Right lobe of liver (tissue), 4 donors: ENCODE data around the gene RELL1.

Experiments used
- POLR2A ChIP-seq: fragments of 450-650 bp; IDR thresholded peaks from one replicate; pipeline ENCODE4 v1.6.1; 2017; ENCODE audit warnings: antibody characterized with exemption, mild to moderate bottlenecking
- TF ChIP-seq, protein P1 (sequence below), 4 donors: fragments of 200-600 bp in 3 of 4; fragments of 450-650 bp in 1 of 4; IDR thresholded peaks; one replicate each; pipeline versions ENCODE4 v1.5.1 to v1.8.0; 2016 to 2022; ENCODE audit warnings: antibody characterized with exemption in 4 of 4, mild to moderate bottlenecking in 2 of 4
- donor health status: DM: no; HTN: no; CAD: no.
- donor health status: DM: no; HTN: no; CAD: no.
- donor health status: DM: no; HTN: yes; CAD: no.

DNA sequence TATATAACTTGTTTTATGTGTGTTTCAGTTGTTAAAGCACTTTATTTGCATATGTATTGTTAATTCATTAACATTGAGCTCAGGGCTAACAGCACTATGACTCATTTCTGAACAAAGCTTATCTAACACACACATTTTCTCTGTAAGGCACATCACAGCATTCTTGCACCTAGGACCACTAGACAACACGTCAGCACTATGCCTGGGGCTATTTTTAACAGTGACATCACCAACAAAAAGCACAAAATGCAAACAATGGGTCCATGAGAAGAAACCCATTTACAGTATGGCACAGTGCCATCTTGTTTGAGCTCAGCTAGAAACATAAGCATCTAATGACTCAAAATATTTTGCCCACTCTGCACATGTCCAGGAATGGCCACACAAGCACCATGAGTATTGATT lies 124.4 kb downstream of the RELL1 start:
- TF ChIP-seq, protein P1, sequence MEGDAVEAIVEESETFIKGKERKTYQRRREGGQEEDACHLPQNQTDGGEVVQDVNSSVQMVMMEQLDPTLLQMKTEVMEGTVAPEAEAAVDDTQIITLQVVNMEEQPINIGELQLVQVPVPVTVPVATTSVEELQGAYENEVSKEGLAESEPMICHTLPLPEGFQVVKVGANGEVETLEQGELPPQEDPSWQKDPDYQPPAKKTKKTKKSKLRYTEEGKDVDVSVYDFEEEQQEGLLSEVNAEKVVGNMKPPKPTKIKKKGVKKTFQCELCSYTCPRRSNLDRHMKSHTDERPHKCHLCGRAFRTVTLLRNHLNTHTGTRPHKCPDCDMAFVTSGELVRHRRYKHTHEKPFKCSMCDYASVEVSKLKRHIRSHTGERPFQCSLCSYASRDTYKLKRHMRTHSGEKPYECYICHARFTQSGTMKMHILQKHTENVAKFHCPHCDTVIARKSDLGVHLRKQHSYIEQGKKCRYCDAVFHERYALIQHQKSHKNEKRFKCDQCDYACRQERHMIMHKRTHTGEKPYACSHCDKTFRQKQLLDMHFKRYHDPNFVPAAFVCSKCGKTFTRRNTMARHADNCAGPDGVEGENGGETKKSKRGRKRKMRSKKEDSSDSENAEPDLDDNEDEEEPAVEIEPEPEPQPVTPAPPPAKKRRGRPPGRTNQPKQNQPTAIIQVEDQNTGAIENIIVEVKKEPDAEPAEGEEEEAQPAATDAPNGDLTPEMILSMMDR (IDR thresholded peaks at IDR 0.05) = no peak
- no peak for TF ChIP-seq POLR2A
